Activated CD4-positive, alpha-beta T cell treated with anti-CD3 and anti-CD28 coated beads, Interleukin-2, amount 10 ng/mL, durations not matched to agents 24 days and 14 days (primary cell): ENCODE data around the gene ABHD17A. TPM values are rescaled to one million over a fixed set of nuclear protein-coding genes. Genes with fewer than 3 reads are reported as not detected.

ENCODE experiments used
- DNase-seq: peaks from one replicate; pipeline ENCODE4 v3.0.0; 2022
- H3K27ac Mint-ChIP-seq: one replicate; pipeline ENCODE4 v1.8.0; 2022; ENCODE audit warnings: mild to moderate bottlenecking, mixed read lengths
- H3K27me3 Mint-ChIP-seq: one replicate; pipeline ENCODE4 v1.8.0; 2022; ENCODE audit warnings: mixed read lengths
- H3K36me3 Mint-ChIP-seq: one replicate; pipeline ENCODE4 v1.8.0; 2022; ENCODE audit warnings: low read depth, mild to moderate bottlenecking, mixed read lengths
- H3K4me1 Mint-ChIP-seq: one replicate; pipeline ENCODE4 v1.8.0; 2021; ENCODE audit warnings: mixed read lengths
- H3K4me3 Mint-ChIP-seq: one replicate; pipeline ENCODE4 v1.8.0; 2022; ENCODE audit warnings: mild to moderate bottlenecking, moderate library complexity, mixed read lengths
- H3K9me3 Mint-ChIP-seq: one replicate; pipeline ENCODE4 v1.8.0; 2021; ENCODE audit warnings: mixed read lengths
- intact Hi-C: fragments of 100-400 bp; cut with micrococcal nuclease; formaldehyde crosslinking; loops from one replicate; pipeline ENCODE4 v1.15.1; 2023
- total RNA-seq: library from RNA; stranded (reverse); gene quantifications from 2 replicates; pipeline ENCODE4 v1.2.3, GENCODE V29; 2022

ABHD17A gene
- total RNA-seq, 1 donor from 2014 or later, result 107 TPM

- peaks cover 10% of the 10 kb centered on the region for H3K36me3 Mint-ChIP-seq
- H3K4me1 Mint-ChIP-seq, result peaks cover 35% of the 10 kb centered on the region
- H3K9me3 Mint-ChIP-seq, result no peaks in the 10 kb centered on the region
- DNase-seq, result peak; percentile 97
- no peaks in the 10 kb centered on the region for H3K27me3 Mint-ChIP-seq
- peak overlapping the region; percentile 84 for H3K4me3 Mint-ChIP-seq
- H3K27ac Mint-ChIP-seq, result peak overlapping the region; percentile 89
- intact Hi-C loops, result loop anchor here (1.0 to 2.0 kb wide), 2 partner anchors 9 to 50 kb away; partner anchors contain the start of genes ADAT3 and SCAMP4
Measured at GRCh38 chr19:1855040-1855827, 30.1 kb downstream of the ABHD17A start.

- intact Hi-C loops, result loop anchor here (1.0 to 2.0 kb wide), 2 partner anchors 10 to 50 kb away; partner anchors contain the start of genes ADAT3 and SCAMP4
- peak; percentile 64 for DNase-seq
- Mint-ChIP-seq H3K4me1 (peaks cover 38% of the 10 kb centered on the region), H3K9me3 (no peaks in the 10 kb centered on the region), H3K27ac (peak overlapping the region; percentile 89), H3K4me3 (peak overlapping the region; percentile 84), H3K27me3 (no peaks in the 10 kb centered on the region), H3K36me3 (peaks cover 10% of the 10 kb centered on the region)
Measured at GRCh38 chr19:1854542-1855039, 30.7 kb downstream of the ABHD17A start.

- intact Hi-C loops, result loop anchor here (2.0 kb wide), 1 partner anchor 51 kb away; the partner anchor contains the start of genes ADAT3 and SCAMP4
- peak; percentile 64 for DNase-seq
Measured at GRCh38 chr19:1854039-1854541, 31.2 kb downstream of the ABHD17A start.

GRCh38 chr19:1853295-1854038 is 31.8 kb downstream of the ABHD17A start:
- Mint-ChIP-seq H3K27me3 (no peaks in the 10 kb centered on the region), H3K4me1 (peaks cover 36% of the 10 kb centered on the region), H3K4me3 (peak overlapping the region; percentile 77), H3K36me3 (peaks cover 10% of the 10 kb centered on the region), H3K9me3 (no peaks in the 10 kb centered on the region), H3K27ac (peak overlapping the region; percentile 90)
- intact Hi-C loops, result loop anchor here (2.0 kb wide), 1 partner anchor 51 kb away; the partner anchor contains the start of genes ADAT3 and SCAMP4
- peak; percentile 96 for DNase-seq

More at GRCh38 chr19:1854039-1854541, 31.2 kb downstream of the ABHD17A start:
- Mint-ChIP-seq H3K4me1 (peaks cover 36% of the 10 kb centered on the region), H3K36me3 (peaks cover 10% of the 10 kb centered on the region), H3K27ac (no peak overlapping the region), H3K9me3 (no peaks in the 10 kb centered on the region), H3K4me3 (no peak overlapping the region), H3K27me3 (no peaks in the 10 kb centered on the region)

- no peak for DNase-seq
- Mint-ChIP-seq H3K27me3 (no peaks in the 10 kb centered on the region), H3K9me3 (no peaks in the 10 kb centered on the region), H3K27ac (no peak overlapping the region), H3K4me3 (peak overlapping the region; percentile 77), H3K36me3 (peaks cover 10% of the 10 kb centered on the region), H3K4me1 (peaks cover 32% of the 10 kb centered on the region)
- intact Hi-C loops, result no loop called here
Measured at GRCh38 chr19:1852581-1853128, 32.6 kb downstream of the ABHD17A start.

GRCh38 chr19:1851654-1852580 is 33.4 kb downstream of the ABHD17A start:
- H3K27me3 Mint-ChIP-seq, result no peaks in the 10 kb centered on the region
- intact Hi-C loops, result no loop called here
- no peaks in the 10 kb centered on the region for H3K9me3 Mint-ChIP-seq
- peaks cover 39% of the 10 kb centered on the region for H3K4me1 Mint-ChIP-seq
- H3K4me3 Mint-ChIP-seq, result peak overlapping the region; percentile 35
- H3K27ac Mint-ChIP-seq, result no peak overlapping the region
- peaks cover 15% of the 10 kb centered on the region for H3K36me3 Mint-ChIP-seq
- DNase-seq, result peak; percentile 81

- no peaks in the 10 kb centered on the region for H3K9me3 Mint-ChIP-seq
- DNase-seq, result peak; percentile 66
- H3K27me3 Mint-ChIP-seq, result no peaks in the 10 kb centered on the region
- peaks cover 42% of the 10 kb centered on the region for H3K4me1 Mint-ChIP-seq
- intact Hi-C loops, result no loop called here
- peak overlapping the region; percentile 34 for H3K4me3 Mint-ChIP-seq
- peaks cover 18% of the 10 kb centered on the region for H3K36me3 Mint-ChIP-seq
- H3K27ac Mint-ChIP-seq, result no peak overlapping the region
Measured at GRCh38 chr19:1850809-1851653, 34.3 kb downstream of the ABHD17A start.

GRCh38 chr19:1849886-1850398 is 35.4 kb downstream of the ABHD17A start:
- H3K27me3 Mint-ChIP-seq, result no peaks in the 10 kb centered on the region
- H3K4me1 Mint-ChIP-seq, result peaks cover 42% of the 10 kb centered on the region
- H3K4me3 Mint-ChIP-seq, result no peak overlapping the region
- intact Hi-C loops, result no loop called here
- H3K27ac Mint-ChIP-seq, result peak overlapping the region; percentile 22
- no peaks in the 10 kb centered on the region for H3K9me3 Mint-ChIP-seq
- peak; percentile 59 for DNase-seq
- peaks cover 19% of the 10 kb centered on the region for H3K36me3 Mint-ChIP-seq

GRCh38 chr19:1849132-1849474 is 36.2 kb downstream of the ABHD17A start:
- Mint-ChIP-seq H3K4me3 (peak overlapping the region; percentile 74), H3K27me3 (no peaks in the 10 kb centered on the region), H3K4me1 (peaks cover 41% of the 10 kb centered on the region), H3K36me3 (peaks cover 18% of the 10 kb centered on the region), H3K27ac (peak overlapping the region; percentile 60), H3K9me3 (no peaks in the 10 kb centered on the region)
- no peak for DNase-seq
- intact Hi-C loops, result no loop called here

GRCh38 chr19:1848399-1849131 is 36.7 kb downstream of the ABHD17A start, which contains the start of gene REXO1:
Gene REXO1, minus strand, starts transcription at chr19:1848483. Its CDS starts 125 bp downstream, at chr19:1848358.
- intact Hi-C loops, result loop anchor here (1.0 kb wide), 1 partner anchor 36 kb away; the partner anchor contains the start of gene ATP8B3
- peaks cover 18% of the 10 kb centered on the region for H3K36me3 Mint-ChIP-seq

GRCh38 chr19:1847684-1848398 is 37.5 kb downstream of the ABHD17A start:
- Mint-ChIP-seq H3K4me3 (peak overlapping the region; percentile 91), H3K36me3 (peaks cover 15% of the 10 kb centered on the region), H3K9me3 (no peaks in the 10 kb centered on the region), H3K27me3 (no peaks in the 10 kb centered on the region), H3K4me1 (peaks cover 35% of the 10 kb centered on the region), H3K27ac (peak overlapping the region; percentile 89)
- intact Hi-C loops, result loop anchor here (1.0 kb wide), 1 partner anchor 36 kb away; the partner anchor contains the start of gene ATP8B3
- DNase-seq, result peak; percentile 80

More at GRCh38 chr19:1848399-1849131, 36.7 kb downstream of the ABHD17A start, which contains the start of gene REXO1:
- Mint-ChIP-seq H3K9me3 (no peaks in the 10 kb centered on the region), H3K4me3 (peak within 1 kb of the TSS; percentile 91), H3K27me3 (no peaks in the 10 kb centered on the region), H3K27ac (peak within 1 kb of the TSS; percentile 89), H3K4me1 (peaks cover 41% of the 10 kb centered on the region)
- peak; percentile 99 for DNase-seq
